ENCODE data around the gene ZNF277.

ZNF277 gene

GRCh38 chr7:112206238-112206990 is at the start of gene ZNF277, which contains the start of gene DOCK4:
Gene ZNF277 (plus strand): TSS chr7:112206695. CDS start chr7:112206717, 22 bp downstream.
Gene DOCK4 (minus strand): TSS chr7:112206399. CDS start chr7:112206138, 261 bp downstream.
- peak; percentile 99 to 100 (median 100) for DNase-seq

- DNase-seq, result peak; percentile 27 to 65 (median 45)
Measured at GRCh38 chr7:112157072-112157471, 49.4 kb upstream of the ZNF277 start.

GRCh38 chr7:112159351-112159750 is 47.1 kb upstream of the ZNF277 start:
- peak; percentile 60 to 79 (median 78) for DNase-seq

- no peak for DNase-seq
Measured at GRCh38 chr7:112160130-112160770, 46.2 kb upstream of the ZNF277 start.

GRCh38 chr7:112160771-112161150 is 45.7 kb upstream of the ZNF277 start:
- DNase-seq, result no peak

- DNase-seq, result no peak
Measured at GRCh38 chr7:112161253-112162141, 45.0 kb upstream of the ZNF277 start.

GRCh38 chr7:112162142-112162766 is 44.2 kb upstream of the ZNF277 start:
- DNase-seq, result peak in 2 of 3 donors; percentile 29 to 37

GRCh38 chr7:112162784-112163506 is 43.5 kb upstream of the ZNF277 start:
- no peak for DNase-seq

GRCh38 chr7:112167147-112167546 is 39.3 kb upstream of the ZNF277 start:
- no peak for DNase-seq

- no peak for DNase-seq
Measured at GRCh38 chr7:112168915-112169314, 37.6 kb upstream of the ZNF277 start.

- DNase-seq, result no peak
Measured at GRCh38 chr7:112171673-112172072, 34.8 kb upstream of the ZNF277 start.

GRCh38 chr7:112172870-112173567 is 33.5 kb upstream of the ZNF277 start:
- DNase-seq, result no peak

- DNase-seq, result no peak
Measured at GRCh38 chr7:112173568-112173905, 33.0 kb upstream of the ZNF277 start.

- no peak for DNase-seq
Measured at GRCh38 chr7:112174192-112174591, 32.3 kb upstream of the ZNF277 start.

- no peak for DNase-seq
Measured at GRCh38 chr7:112176241-112176640, 30.3 kb upstream of the ZNF277 start.

GRCh38 chr7:112176693-112177415 is 29.6 kb upstream of the ZNF277 start:
- DNase-seq, result no peak

GRCh38 chr7:112180223-112180622 is 26.3 kb upstream of the ZNF277 start:
- DNase-seq, result no peak

GRCh38 chr7:112182749-112183148 is 23.7 kb upstream of the ZNF277 start:
- DNase-seq, result no peak

GRCh38 chr7:112183266-112183665 is 23.2 kb upstream of the ZNF277 start:
- no peak for DNase-seq

- peak in 1 of 3 donors; percentile 37 for DNase-seq
Measured at GRCh38 chr7:112184455-112184854, 22.0 kb upstream of the ZNF277 start.
